Measurements from ENCODE around the gene DOCK2. TPM values are rescaled to one million over a fixed set of nuclear protein-coding genes. Genes with fewer than 3 reads are reported as not detected.
"Not testable (repeated sequence)": the region's sequence is repeated elsewhere in the genome, so short reads cannot be mapped to it uniquely, and the experiment has no call there.

Gene DOCK2
- total and polyA plus RNA-seq, 9 of the 15 experiments (the other 6 are each of a cell fraction or from before 2014, with no cell fraction given) = 4.5 to 42.6 (median 20.5) TPM

DNA sequence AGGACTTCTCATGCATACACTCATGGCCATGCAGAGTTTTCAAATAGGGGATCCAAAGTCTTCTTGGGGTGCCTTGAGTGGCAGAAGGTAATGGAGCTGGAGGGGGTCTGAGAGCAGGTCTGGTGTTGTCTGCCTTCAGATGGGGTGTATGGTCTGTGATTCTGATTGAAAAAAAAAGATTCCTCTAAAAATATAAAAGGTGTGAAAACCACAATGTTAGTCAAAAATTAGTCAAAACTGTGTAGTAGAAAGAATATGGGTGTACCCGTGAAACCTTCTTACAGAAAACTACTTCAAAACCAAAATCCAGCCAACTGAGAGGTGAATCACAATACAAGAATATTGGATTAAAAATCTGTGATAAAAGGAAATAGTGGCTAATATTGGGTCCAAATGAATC, 20.1 kb downstream of the DOCK2 start:
- in situ Hi-C loops (cut with MboI) (no loop called here), intact Hi-C loops (cut with micrococcal nuclease) (no loop called here)
- Histone ChIP-seq H3K9me1 (ENCODE audit: control insufficient read depth, insufficient read depth, low read length) (no peaks in the 10 kb centered on the region), H3K79me2 (ENCODE audit: control insufficient read depth, insufficient read depth, low read length) (no peaks in the 10 kb centered on the region), H3K9ac (ENCODE audit: insufficient read depth in 1 of 2, low read depth in 2 of 2, low read length in 2 of 2) (no peak overlapping the region), H2AFZ (ENCODE audit: low read depth, low read length) (no peak overlapping the region), H3K27me3 (ENCODE audit: control insufficient read depth in 2 of 2, insufficient read depth in 2 of 2, low read length in 2 of 2) (no peaks in the 10 kb centered on the region), H3K9me3 (replicated peaks; ENCODE audit: control insufficient read depth, insufficient read depth, low read depth, low read length) (no peaks in the 10 kb centered on the region), H3K4me3 (no peak overlapping the region), H3K36me3 (ENCODE audit: control insufficient read depth, insufficient read depth, low read length) (no peaks in the 10 kb centered on the region), H3K27ac (ENCODE audit: extremely low read depth, low read depth, low read length) (no peak overlapping the region), H4K20me1 (replicated peaks; ENCODE audit: control insufficient read depth, insufficient read depth, low read length) (no peaks in the 10 kb centered on the region), H3K4me2 (ENCODE audit: insufficient read depth, low read length) (no peak overlapping the region), H3K4me1 (replicated peaks in 1 of 2; ENCODE audit: control insufficient read depth in 2 of 2, insufficient read depth in 2 of 2, low read length in 2 of 2) (peaks cover 0 to 8% of the 10 kb centered on the region in 2 experiments; a peak in 1 of 5 replicates)
- DNase-seq (ENCODE audit: extremely low read depth in 1 of 4, low spot score in 3 of 4) (no peak), FAIRE-seq (no peak), ATAC-seq (no peak)
- ChIA-PET POLR2A (no interaction called here), CTCF (ENCODE audit: low intra/inter-chr PET ratio) (no interaction called here)
- 35% methylated on average over 1 of the region's 1 CpG for WGBS (ENCODE audit: insufficient coverage, low coverage, missing lambda C conversion rate)
- BruUV-seq (replicated peaks) = no TSS peak
- TF ChIP-seq HDGF (IDR thresholded peaks at IDR 0.05) (no peak), ZSCAN29 (IDR thresholded peaks at IDR 0.05) (no peak)
- TF ChIP-seq, protein P1, sequence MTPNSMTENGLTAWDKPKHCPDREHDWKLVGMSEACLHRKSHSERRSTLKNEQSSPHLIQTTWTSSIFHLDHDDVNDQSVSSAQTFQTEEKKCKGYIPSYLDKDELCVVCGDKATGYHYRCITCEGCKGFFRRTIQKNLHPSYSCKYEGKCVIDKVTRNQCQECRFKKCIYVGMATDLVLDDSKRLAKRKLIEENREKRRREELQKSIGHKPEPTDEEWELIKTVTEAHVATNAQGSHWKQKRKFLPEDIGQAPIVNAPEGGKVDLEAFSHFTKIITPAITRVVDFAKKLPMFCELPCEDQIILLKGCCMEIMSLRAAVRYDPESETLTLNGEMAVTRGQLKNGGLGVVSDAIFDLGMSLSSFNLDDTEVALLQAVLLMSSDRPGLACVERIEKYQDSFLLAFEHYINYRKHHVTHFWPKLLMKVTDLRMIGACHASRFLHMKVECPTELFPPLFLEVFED (CRISPR knock-in tag; conservative IDR thresholded peaks at IDR 0.05) = no peak

DNA sequence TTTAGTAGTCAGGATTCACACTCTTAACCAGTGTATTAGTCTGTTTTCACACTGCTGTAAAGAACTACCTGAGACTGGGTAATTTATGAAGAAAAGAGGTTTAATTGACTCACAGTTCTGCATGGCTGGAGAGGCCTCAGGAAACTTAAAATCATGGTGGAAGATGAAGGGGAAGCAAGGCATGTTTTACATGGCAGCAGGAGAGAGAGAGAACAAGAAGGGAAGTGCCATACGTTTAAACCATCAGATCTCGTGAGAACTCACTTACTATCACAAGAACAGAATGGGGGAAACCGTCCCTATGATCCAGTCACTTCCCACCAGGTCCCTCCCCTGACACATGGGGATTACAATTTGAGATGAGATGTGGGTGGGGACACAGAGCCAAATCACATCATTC, 25.4 kb downstream of the DOCK2 start:
- H3K27ac ChIP-seq (ENCODE audit: extremely low read depth, low read depth, low read length); H3K9ac ChIP-seq (ENCODE audit: insufficient read depth in 1 of 2, low read depth in 2 of 2, low read length in 2 of 2); H3K79me2 ChIP-seq (ENCODE audit: control insufficient read depth, insufficient read depth, low read length); CTCF ChIA-PET (ENCODE audit: low intra/inter-chr PET ratio); H3K36me3 ChIP-seq (ENCODE audit: control insufficient read depth, insufficient read depth, low read length); H2AFZ ChIP-seq (ENCODE audit: low read depth, low read length); DNase-seq (ENCODE audit: extremely low read depth in 1 of 4, low spot score in 3 of 4); H3K27me3 ChIP-seq (ENCODE audit: control insufficient read depth in 2 of 2, insufficient read depth in 2 of 2, low read length in 2 of 2); POLR2A ChIA-PET; H3K9me3 ChIP-seq (replicated peaks; ENCODE audit: control insufficient read depth, insufficient read depth, low read depth, low read length); H3K4me3 ChIP-seq; BruUV-seq (replicated peaks); in situ Hi-C loops (cut with MboI); H3K4me2 ChIP-seq (ENCODE audit: insufficient read depth, low read length); ATAC-seq; intact Hi-C loops (cut with micrococcal nuclease); H4K20me1 ChIP-seq (replicated peaks; ENCODE audit: control insufficient read depth, insufficient read depth, low read length); H3K4me1 ChIP-seq (replicated peaks in 1 of 2; ENCODE audit: control insufficient read depth in 2 of 2, insufficient read depth in 2 of 2, low read length in 2 of 2); H3K9me1 ChIP-seq (ENCODE audit: control insufficient read depth, insufficient read depth, low read length); FAIRE-seq: not testable (repeated sequence)
- 5% methylated on average over 3 of the region's 3 CpGs for WGBS (ENCODE audit: insufficient coverage, low coverage, missing lambda C conversion rate)
- TF ChIP-seq ZNF431 (CRISPR knock-in tag; IDR thresholded peaks at IDR 0.05) = peak; percentile 77; the same call in 1 of the 2 replicates

Measured in K562 (cell line).